IMR-90 (cell line): ENCODE measurements around the gene CAMTA1. TPM values are rescaled to one million over a fixed set of nuclear protein-coding genes. Genes with fewer than 3 reads are reported as not detected.

Source experiments
- ATAC-seq: fragments of 200-7000 bp; cut with Tn5 transposase; 2 replicates; pipeline ENCODE4 v1.9.1; 2020; ENCODE audit warnings: low read depth, mild to moderate bottlenecking, moderate library complexity
- BruUV-seq: library from RNA; stranded (reverse); fragments of 400-500 nt; replicated peaks from 2 replicates; lab custom pipeline; 2021; lab: Mats Ljungman, UMichigan
- CTCF ChIA-PET: fragments of 300-600 bp; formaldehyde crosslinking; extraction: SDS; loops from one replicate; lab custom pipeline; 2021; ENCODE audit warnings: antibody characterized with exemption; lab: Yijun Ruan, JAX
- POLR2A ChIA-PET: fragments of 300-600 bp; sonication (Branson Sonifier 250); formaldehyde crosslinking; loops from one replicate; lab custom pipeline; 2022; ENCODE audit warnings: antibody characterized with exemption; ENCODE audit not compliant: unreplicated experiment; lab: Charles Lee
- DNase-seq: peaks from one replicate; pipeline ENCODE4 v3.0.0; 2013
- H2AFZ ChIP-seq: replicated peaks from 2 replicates; pipeline ENCODE3; 2013; ENCODE audit warnings: low read length, mild to moderate bottlenecking; ENCODE audit not compliant: poor library complexity
- H2AK5ac ChIP-seq: 2 replicates; pipeline ENCODE4 v1.6.1; 2013; ENCODE audit warnings: low read depth, low read length, inconsistent platforms
- H2AK9ac ChIP-seq: replicated peaks from 2 replicates; pipeline ENCODE3; 2013; ENCODE audit warnings: mild to moderate bottlenecking, low read depth, low read length, moderate library complexity; ENCODE audit not compliant: poor library complexity
- H2BK120ac ChIP-seq: 2 replicates; pipeline ENCODE4 v1.6.1; 2013; ENCODE audit warnings: low read depth, low read length, inconsistent platforms
- H2BK15ac ChIP-seq: 3 replicates; pipeline ENCODE4 v1.6.1; 2013; ENCODE audit warnings: low read depth, low read length, inconsistent platforms
- H2BK20ac ChIP-seq: 2 replicates; pipeline ENCODE4 v1.6.1; 2013; ENCODE audit warnings: low read depth, mild to moderate bottlenecking, inconsistent platforms, low read length, moderate library complexity
- H2BK5ac ChIP-seq: 2 replicates; pipeline ENCODE4 v1.6.1; 2013; ENCODE audit warnings: mild to moderate bottlenecking, low read depth, low read length, inconsistent platforms; ENCODE audit not compliant: poor library complexity, severe bottlenecking
- H3K14ac ChIP-seq: replicated peaks from 2 replicates; pipeline ENCODE4 v1.6.1; 2013; ENCODE audit warnings: low read depth, low read length, inconsistent platforms
- H3K18ac ChIP-seq: 2 replicates; pipeline ENCODE4 v1.6.1; 2013; ENCODE audit warnings: low read depth, low read length, control low read depth
- H3K23ac ChIP-seq: 2 replicates; pipeline ENCODE4 v1.6.1; 2013; ENCODE audit warnings: low read depth, low read length, inconsistent platforms
- H3K27ac ChIP-seq: 2 replicates; pipeline ENCODE4 v1.5.1; 2013; ENCODE audit warnings: mild to moderate bottlenecking, control low read depth, low read length; ENCODE audit not compliant: insufficient read depth
- H3K27me3 ChIP-seq: 2 replicates; pipeline ENCODE4 v1.6.1; 2013; ENCODE audit warnings: low read length; ENCODE audit not compliant: control insufficient read depth, insufficient read depth
- H3K36me3 ChIP-seq: 2 replicates; pipeline ENCODE4 v1.6.1; 2013; ENCODE audit warnings: low read length, mixed read lengths; ENCODE audit not compliant: control insufficient read depth, insufficient read depth
- H3K4ac ChIP-seq: 2 replicates; pipeline ENCODE4 v1.6.1; 2013; ENCODE audit warnings: low read depth, low read length, inconsistent platforms
- H3K4me1 ChIP-seq: 2 replicates; pipeline ENCODE4 v1.6.1; 2013; ENCODE audit warnings: low read length, mixed read lengths; ENCODE audit not compliant: control insufficient read depth, insufficient read depth
- H3K4me2 ChIP-seq: 2 replicates; pipeline ENCODE4 v1.6.1; 2013; ENCODE audit warnings: low read depth, mild to moderate bottlenecking, control low read depth, low read length, moderate library complexity
- H3K4me3 ChIP-seq: 2 replicates; pipeline ENCODE4 v1.5.1; 2013; ENCODE audit warnings: low read depth, mild to moderate bottlenecking, control low read depth, low read length, moderate library complexity; ENCODE audit not compliant: insufficient read depth
- H3K56ac ChIP-seq: 2 replicates; pipeline ENCODE4 v1.6.1; 2013; ENCODE audit warnings: low read length, inconsistent platforms; ENCODE audit not compliant: insufficient read depth; ENCODE audit errors: extremely low read depth
- H3K79me1 ChIP-seq, 2 experiments: 2 replicates each; pipeline ENCODE4 v1.6.1; 2013; ENCODE audit warnings: low read length in 2 of 2, inconsistent platforms in 1 of 2, low read depth in 1 of 2
- H3K9ac ChIP-seq: 2 replicates; pipeline ENCODE4 v1.6.1; 2013; ENCODE audit warnings: low read depth, low read length, control low read depth
- H3K9me1 ChIP-seq: 2 replicates; pipeline ENCODE4 v1.6.1; 2013; ENCODE audit warnings: low read length, inconsistent platforms; ENCODE audit not compliant: insufficient read depth
- H3K9me3 ChIP-seq: 2 replicates; pipeline ENCODE4 v1.6.1; 2013; ENCODE audit warnings: low read length; ENCODE audit not compliant: control insufficient read depth, insufficient read depth
- H4K20me1 ChIP-seq: 2 replicates; pipeline ENCODE4 v1.6.1; 2013; ENCODE audit warnings: low read length, inconsistent platforms; ENCODE audit not compliant: insufficient read depth
- H4K5ac ChIP-seq: 2 replicates; pipeline ENCODE4 v1.6.1; 2013; ENCODE audit warnings: mild to moderate bottlenecking, low read depth, low read length, control low read depth
- H4K8ac ChIP-seq, 2 experiments: 2 replicates each; pipeline ENCODE4 v1.6.1; 2013; ENCODE audit warnings: low read depth in 2 of 2, low read length in 2 of 2, control low read depth in 1 of 2, inconsistent platforms in 1 of 2
- H4K91ac ChIP-seq: 2 replicates; pipeline ENCODE4 v1.6.1; 2013; ENCODE audit warnings: low read depth, low read length, inconsistent platforms; ENCODE audit not compliant: insufficient read depth
- BHLHE40 ChIP-seq: fragments of 150-350 bp; IDR thresholded peaks from 2 replicates; pipeline ENCODE4 v1.6.1; 2016; ENCODE audit warnings: mild to moderate bottlenecking, low read depth, low read length
- CEBPB ChIP-seq: IDR thresholded peaks from 2 replicates; pipeline ENCODE4 v1.6.1; 2012; ENCODE audit warnings: low read depth, low read length, improper control_type of control experiment
- CHD1 ChIP-seq: IDR thresholded peaks from 2 replicates; pipeline ENCODE4 v1.6.1; 2012; ENCODE audit warnings: low read depth, low read length, improper control_type of control experiment
- CTCF ChIP-seq: conservative IDR thresholded peaks from 2 replicates; pipeline ENCODE4 v1.5.1; 2012; ENCODE audit warnings: mild to moderate bottlenecking, low read depth, low read length, improper control_type of control experiment
- ELK1 ChIP-seq: fragments of 150-350 bp; IDR thresholded peaks from 2 replicates; pipeline ENCODE4 v1.6.1; 2016; ENCODE audit warnings: low read depth, mild to moderate bottlenecking, low read length, moderate library complexity, borderline replicate concordance
- FOS ChIP-seq: fragments of 150-350 bp; IDR thresholded peaks from 2 replicates; pipeline ENCODE4 v1.6.1; 2016; ENCODE audit warnings: low read depth, low read length
- MAFK ChIP-seq: IDR thresholded peaks from 2 replicates; pipeline ENCODE4 v1.6.1; 2012; ENCODE audit warnings: low read depth, low read length, improper control_type of control experiment
- MXI1 ChIP-seq: IDR thresholded peaks from 2 replicates; pipeline ENCODE4 v1.6.1; 2012; ENCODE audit warnings: low read depth, mild to moderate bottlenecking, low read length, moderate library complexity, borderline replicate concordance
- NFE2L2 ChIP-seq: fragments of 150-350 bp; IDR thresholded peaks from 2 replicates; pipeline ENCODE4 v1.6.1; 2016; ENCODE audit warnings: low read depth, mild to moderate bottlenecking, low read length
- POLR2A ChIP-seq: IDR thresholded peaks from 2 replicates; pipeline ENCODE4 v1.6.1; 2012; ENCODE audit warnings: mild to moderate bottlenecking, low read depth, low read length
- RAD21 ChIP-seq: IDR thresholded peaks from 2 replicates; pipeline ENCODE4 v1.6.1; 2012; ENCODE audit warnings: low read length, improper control_type of control experiment
- RCOR1 ChIP-seq: IDR thresholded peaks from 2 replicates; pipeline ENCODE4 v1.6.1; 2012; ENCODE audit warnings: mild to moderate bottlenecking, low read length, improper control_type of control experiment; ENCODE audit not compliant: insufficient replicate concordance
- RFX5 ChIP-seq: IDR thresholded peaks from 2 replicates; pipeline ENCODE4 v1.8.0; 2012; ENCODE audit warnings: low read depth, mild to moderate bottlenecking, low read length, moderate library complexity
- SMC3 ChIP-seq: fragments of 150-350 bp; IDR thresholded peaks from 2 replicates; pipeline ENCODE4 v1.6.1; 2016; ENCODE audit warnings: low read depth, mild to moderate bottlenecking, antibody characterized with exemption, low read length, moderate library complexity
- USF2 ChIP-seq: fragments of 150-350 bp; IDR thresholded peaks from 2 replicates; pipeline ENCODE4 v1.6.1; 2017; ENCODE audit warnings: mild to moderate bottlenecking, antibody characterized with exemption, low read length, low read depth
- WGBS, 2 experiments: methylation state at CpG; one replicate each; pipeline versions ENCODE4 v1.1.5 to v1.1.7; 2013; ENCODE audit warnings: missing lambda C conversion rate in 2 of 2; ENCODE audit not compliant: insufficient read length in 1 of 2; ENCODE audit errors: extremely low coverage in 2 of 2; 5-methylcytosine and 5-hydroxymethylcytosine counted together
- dilution Hi-C: fragments of 300-500 bp; cut with HindIII; formaldehyde crosslinking; loops from one replicate; pipeline ENCODE4 v1.14.3; 2018; ENCODE audit warnings: low sequenced_read_pairs; ENCODE audit not compliant: unreplicated experiment
- in situ Hi-C: fragments of 300-500 bp; cut with MboI; formaldehyde crosslinking; loops from 3 replicates; pipeline ENCODE4 v1.14.3; 2019; ENCODE audit warnings: low sequenced_read_pairs, inconsistent platforms, mixed read lengths
- intact Hi-C: fragments of 100-400 bp; cut with micrococcal nuclease; formaldehyde crosslinking; loops from 2 replicates; pipeline ENCODE4 v1.10.0; 2022
- polyA plus RNA-seq, 3 experiments: library from polyadenylated mRNA; depleted of rRNA; stranded (reverse); fragments of >200 nt; gene quantifications; 2 replicates each; pipeline ENCODE4 v1.2.3, GENCODE V29; 2012; ENCODE audit warnings: low replicate concordance in 1 of 3
- total RNA-seq: library from RNA; depleted of rRNA; stranded (reverse); fragments of >200 nt; gene quantifications from 2 replicates; pipeline ENCODE4 v1.2.3, GENCODE V29; 2012

The CAMTA1 gene
- total and polyA plus RNA-seq, 2 of the 4 experiments (the other 2 are of a cell fraction) = 35.5 to 74.3 TPM

GRCh38 chr1:7636795-7637526 lies 851.7 kb downstream of the CAMTA1 start:
- intact Hi-C loops = no loop called here
- dilution Hi-C loops = no loop called here
- Histone ChIP-seq H4K20me1 (no peaks in the 10 kb centered on the region), H4K5ac (no peak overlapping the region), H3K4me1 (no peaks in the 10 kb centered on the region), H2AK5ac (no peak overlapping the region), H2BK20ac (no peak overlapping the region), H2AFZ (no peak overlapping the region), H4K91ac (no peak overlapping the region), H3K14ac (no peak overlapping the region), H3K18ac (no peak overlapping the region), H4K8ac (no peak overlapping the region), H2BK5ac (no peak overlapping the region), H3K9me3 (no peaks in the 10 kb centered on the region), H3K79me1 (no peaks in the 10 kb centered on the region), H3K56ac (no peak overlapping the region), H3K4me3 (no peak overlapping the region), H2AK9ac (no peak overlapping the region), H3K4ac (no peak overlapping the region), H3K9me1 (no peaks in the 10 kb centered on the region), H3K36me3 (no peaks in the 10 kb centered on the region), H3K4me2 (no peak overlapping the region), H3K9ac (no peak overlapping the region), H2BK120ac (no peak overlapping the region), H3K27me3 (peaks cover 18% of the 10 kb centered on the region; the same call in 1 of the 2 replicates), H3K27ac (no peak overlapping the region), H2BK15ac (no peak overlapping the region), H3K23ac (no peak overlapping the region)
- ATAC-seq (no peak), DNase-seq (no peak)
- TF ChIP-seq RCOR1 (no peak), ELK1 (no peak), MXI1 (no peak), CHD1 (no peak), RFX5 (no peak), USF2 (no peak), CEBPB (no peak), BHLHE40 (no peak), RAD21 (no peak), MAFK (no peak), FOS (no peak), NFE2L2 (no peak), POLR2A (no peak), CTCF (no peak), SMC3 (no peak)
- 83% methylated on average over 7 of the region's 16 CpGs; no CpG with 5 or more reads in 1 of the 2 experiments for WGBS, 2 experiments
- POLR2A ChIA-PET = no interaction called here
- no TSS peak for BruUV-seq
- CTCF ChIA-PET = no interaction called here
- in situ Hi-C loops = no loop called here
